Smooth muscle cell (in vitro differentiated cells): ENCODE measurements around the gene SEC63. TPM values are rescaled to one million over a fixed set of nuclear protein-coding genes. Genes with fewer than 3 reads are reported as not detected.

Source experiments
- DNase-seq: peaks from one replicate; lab custom pipeline; 2025; ENCODE audit not compliant: unreplicated experiment; lab: John Stamatoyannopoulos, UW
- H2AFZ ChIP-seq: fragments of 200-600 bp; sonication (generic); 2 replicates; pipeline ENCODE4 v1.6.0; 2016; ENCODE audit warnings: antibody characterized with exemption, low read depth, mild to moderate bottlenecking
- H3F3A ChIP-seq: fragments of 200-600 bp; sonication (generic); 2 replicates; pipeline ENCODE4 v1.6.0; 2017; ENCODE audit warnings: antibody characterized with exemption, low read depth
- H3K27ac ChIP-seq: fragments of 200-600 bp; sonication (generic); 2 replicates; pipeline ENCODE4 v1.5.1; 2016; ENCODE audit warnings: low read depth, mild to moderate bottlenecking
- H3K27me3 ChIP-seq: fragments of 200-600 bp; sonication (generic); 2 replicates; pipeline ENCODE4 v1.6.1; 2016; ENCODE audit warnings: low read depth, mild to moderate bottlenecking
- H3K36me3 ChIP-seq: fragments of 200-600 bp; sonication (generic); 2 replicates; pipeline ENCODE4 v1.5.1; 2016; ENCODE audit warnings: low read depth
- H3K4me1 ChIP-seq: fragments of 200-600 bp; sonication (generic); 2 replicates; pipeline ENCODE4 v1.5.1; 2016; ENCODE audit warnings: low read depth
- H3K4me2 ChIP-seq: fragments of 200-600 bp; sonication (generic); 2 replicates; pipeline ENCODE4 v1.6.0; 2016; ENCODE audit warnings: mild to moderate bottlenecking
- H3K4me3 ChIP-seq: fragments of 200-600 bp; sonication (generic); 2 replicates; pipeline ENCODE4 v1.5.1; 2016; ENCODE audit warnings: mild to moderate bottlenecking
- H3K79me2 ChIP-seq: fragments of 200-600 bp; sonication (generic); 2 replicates; pipeline ENCODE4 v1.6.0; 2016; ENCODE audit warnings: low read depth, mild to moderate bottlenecking
- H3K9ac ChIP-seq: fragments of 200-600 bp; sonication (generic); 2 replicates; pipeline ENCODE4 v1.6.0; 2016; ENCODE audit warnings: low read depth
- H3K9me3 ChIP-seq: fragments of 200-600 bp; sonication (generic); replicated peaks from 2 replicates; pipeline ENCODE4 v1.5.1; 2016; ENCODE audit warnings: low read depth
- H4K20me1 ChIP-seq: fragments of 200-600 bp; sonication (generic); 2 replicates; pipeline ENCODE4 v1.6.0; 2016; ENCODE audit warnings: low read depth
- CTCF ChIP-seq: fragments of 200-600 bp; sonication (generic); IDR thresholded peaks from 2 replicates; pipeline ENCODE4 v1.5.1; 2017; ENCODE audit warnings: borderline replicate concordance, mild to moderate bottlenecking, antibody characterized with exemption; ENCODE audit not compliant: insufficient read depth, poor library complexity, severe bottlenecking
- WGBS: methylation state at CpG from one replicate; pipeline ENCODE4 v1.1.7; 2016; ENCODE audit warnings: low lambda C conversion rate; 5-methylcytosine and 5-hydroxymethylcytosine counted together
- polyA plus RNA-seq: library from polyadenylated mRNA; unstranded; fragments of >200 nt; fragmentation: Nextera tagmentation; extraction: Ambion mirVana; gene quantifications from 2 replicates; pipeline ENCODE4 v1.2.1, GENCODE V29; 2016
- total RNA-seq: library from RNA; depleted of rRNA; stranded (reverse); fragments of >200 nt; gene quantifications from 2 replicates; pipeline ENCODE4 v1.2.3, GENCODE V29; 2014

Gene SEC63
- total and polyA plus RNA-seq, 2 experiments from 2014 or later = 67.0 to 95.1 TPM

DNA sequence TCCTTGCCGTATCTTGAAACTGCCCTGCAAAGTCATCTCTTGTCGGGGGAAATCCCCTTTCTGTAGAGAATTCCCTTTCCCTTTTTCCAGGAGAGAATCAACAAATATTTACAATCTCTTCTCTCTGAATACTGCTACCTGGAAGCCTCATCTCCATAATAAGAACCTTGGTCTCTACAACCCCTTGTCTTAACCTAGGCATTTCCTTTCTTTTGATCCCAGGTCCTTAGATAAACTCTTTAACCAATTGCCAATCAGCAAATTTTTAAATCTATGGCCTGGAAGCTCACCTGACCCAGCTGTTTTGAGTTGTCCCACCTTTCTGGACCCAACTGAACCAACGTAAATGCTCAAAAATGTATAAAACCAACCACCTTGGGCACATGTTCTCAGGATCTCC is 30.6 kb upstream of the SEC63 start:
- Histone ChIP-seq H3K4me2 (no peak overlapping the region), H3K79me2 (no peaks in the 10 kb centered on the region), H3K27me3 (no peaks in the 10 kb centered on the region), H4K20me1 (no peaks in the 10 kb centered on the region), H3K9me3 (no peaks in the 10 kb centered on the region), H3F3A (no peaks in the 10 kb centered on the region), H2AFZ (no peak overlapping the region), H3K4me3 (no peak overlapping the region), H3K9ac (no peak overlapping the region), H3K36me3 (no peaks in the 10 kb centered on the region), H3K27ac (no peak overlapping the region), H3K4me1 (no peaks in the 10 kb centered on the region)
- WGBS = 75% methylated on average over 3 of the region's 3 CpGs
- no peak for DNase-seq
- no peak for TF ChIP-seq CTCF

DNA sequence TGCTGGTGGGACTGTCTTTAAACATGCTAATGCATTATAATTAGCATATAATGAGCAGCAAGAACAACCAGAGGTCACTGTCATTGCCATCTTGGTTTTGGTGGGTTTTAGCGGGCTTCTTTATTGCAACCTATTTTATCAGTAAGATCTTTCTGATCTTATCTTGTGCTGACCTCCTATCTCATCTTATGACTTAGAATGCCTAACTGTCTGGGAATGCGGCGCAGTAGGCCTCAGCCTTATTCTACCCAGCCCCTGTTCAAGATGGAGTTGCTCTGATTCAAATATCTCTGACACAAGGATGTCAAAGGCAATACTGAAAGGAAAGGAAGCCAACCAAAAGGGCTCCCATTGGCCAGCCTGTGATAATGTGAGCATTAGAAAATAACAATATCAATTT is 29.8 kb upstream of the SEC63 start:
- H3K4me2 ChIP-seq = no peak overlapping the region
- no peak for DNase-seq
- H4K20me1 ChIP-seq = no peaks in the 10 kb centered on the region
- H3K9ac ChIP-seq = no peak overlapping the region
- no peak overlapping the region for H3K27ac ChIP-seq
- TF ChIP-seq CTCF = no peak
- no peak overlapping the region for H3K4me3 ChIP-seq
- no peaks in the 10 kb centered on the region for H3F3A ChIP-seq
- no peaks in the 10 kb centered on the region for H3K9me3 ChIP-seq
- 42% methylated on average over 3 of the region's 3 CpGs for WGBS
- H3K4me1 ChIP-seq = no peaks in the 10 kb centered on the region
- H3K36me3 ChIP-seq = no peaks in the 10 kb centered on the region
- H3K27me3 ChIP-seq = no peaks in the 10 kb centered on the region
- no peaks in the 10 kb centered on the region for H3K79me2 ChIP-seq
- H2AFZ ChIP-seq = no peak overlapping the region

GRCh38 chr6:107985701-107986100 is 27.7 kb upstream of the SEC63 start:
- no peak for DNase-seq
- Histone ChIP-seq H3K79me2 (no peaks in the 10 kb centered on the region), H3F3A (no peaks in the 10 kb centered on the region), H3K4me1 (no peaks in the 10 kb centered on the region), H3K36me3 (no peaks in the 10 kb centered on the region), H3K27ac (no peak overlapping the region), H3K27me3 (no peaks in the 10 kb centered on the region), H2AFZ (no peak overlapping the region), H3K9me3 (no peaks in the 10 kb centered on the region), H4K20me1 (no peaks in the 10 kb centered on the region), H3K9ac (no peak overlapping the region), H3K4me2 (no peak overlapping the region), H3K4me3 (no peak overlapping the region)
- WGBS = 76% methylated on average over 14 of the region's 14 CpGs
- no peak for TF ChIP-seq CTCF

GRCh38 chr6:107983811-107984210 is 25.8 kb upstream of the SEC63 start:
- H4K20me1 ChIP-seq = no peaks in the 10 kb centered on the region
- WGBS = 91% methylated on average over 4 of the region's 4 CpGs
- no peak overlapping the region for H3K9ac ChIP-seq

More at GRCh38 chr6:107983811-107984210, 25.8 kb upstream of the SEC63 start:
- no peaks in the 10 kb centered on the region for H3K36me3 ChIP-seq
- H3K9me3 ChIP-seq = no peaks in the 10 kb centered on the region
- H3F3A ChIP-seq = no peaks in the 10 kb centered on the region
- H3K79me2 ChIP-seq = no peaks in the 10 kb centered on the region
- no peaks in the 10 kb centered on the region for H3K4me1 ChIP-seq
- no peak overlapping the region for H3K27ac ChIP-seq
- no peak overlapping the region for H3K4me2 ChIP-seq
- no peak overlapping the region for H2AFZ ChIP-seq
- DNase-seq = no peak
- no peak for TF ChIP-seq CTCF
- H3K27me3 ChIP-seq = no peaks in the 10 kb centered on the region
- no peak overlapping the region for H3K4me3 ChIP-seq
